ENCODE data around the gene DNAAF5.

The DNAAF5 gene

DNA sequence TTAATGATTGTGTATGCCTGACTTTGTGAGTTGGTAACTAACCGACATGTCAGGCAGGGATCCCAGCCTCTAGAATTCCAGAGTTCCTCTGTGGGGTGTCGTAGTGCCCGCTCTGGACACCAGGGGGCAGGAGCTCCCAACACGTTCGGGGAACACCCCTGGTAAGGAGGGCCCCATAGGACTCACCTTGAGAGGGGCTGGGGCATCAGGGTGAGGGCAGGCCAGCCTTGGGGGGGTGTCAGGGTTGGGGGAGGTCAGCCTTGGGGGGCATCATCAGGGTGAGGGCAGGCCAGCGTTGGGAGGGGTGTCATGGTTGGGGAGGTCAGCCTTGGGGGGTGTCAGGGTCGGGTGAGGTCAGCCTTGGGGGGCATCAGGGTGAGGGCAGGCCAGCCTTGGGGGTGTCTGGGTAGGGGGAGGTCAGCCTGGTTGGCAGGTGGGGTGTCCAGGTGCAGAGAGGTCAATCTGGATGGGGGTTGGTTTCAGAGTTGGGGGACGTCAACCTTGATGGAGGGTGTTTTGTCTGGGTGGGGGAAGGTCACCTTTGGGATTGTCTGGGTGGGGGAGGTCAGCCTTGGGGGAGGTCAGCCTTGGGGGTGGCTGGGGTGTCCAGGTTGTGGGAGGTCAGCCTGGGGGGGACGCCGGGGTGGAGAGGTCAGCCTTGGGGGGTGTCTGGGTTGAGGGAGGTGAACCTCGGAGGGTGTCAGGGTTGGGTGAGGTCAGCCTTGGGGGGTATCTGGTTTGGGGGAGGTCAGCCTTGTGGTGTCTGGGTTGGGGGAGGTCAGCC lies 60.2 kb downstream of the DNAAF5 start:
- Histone ChIP-seq H3K36me3 (ENCODE audit: control insufficient read depth, insufficient read depth, low read length) (peaks cover 4% of the 10 kb centered on the region), H2BK15ac (replicated peaks; ENCODE audit: low read depth) (no peak overlapping the region), H3K56ac (ENCODE audit: low read length) (no peak overlapping the region), H3K4me1 (ENCODE audit: control insufficient read depth, low read depth, low read length) (no peaks in the 10 kb centered on the region), H2BK120ac (ENCODE audit: low read depth, low read length) (no peak overlapping the region), H2BK5ac (ENCODE audit: low read length) (no peak overlapping the region), H3K9ac (ENCODE audit: low read length) (no peak overlapping the region), H4K8ac (ENCODE audit: low read depth, low read length) (no peak overlapping the region), H3K27ac (ENCODE audit: low read depth, low read length) (no peak overlapping the region), H3K4me2 (ENCODE audit: low read length) (no peak overlapping the region), H3K79me2 (ENCODE audit: control insufficient read depth, insufficient read depth, low read length) (no peaks in the 10 kb centered on the region), H3K23ac (ENCODE audit: low read length) (no peak overlapping the region), H3K18ac (ENCODE audit: low read length) (no peak overlapping the region), H3K4me3 (ENCODE audit: low read length) (no peak overlapping the region), H4K5ac (ENCODE audit: low read length) (no peak overlapping the region), H3K79me1 (ENCODE audit: low read length) (no peaks in the 10 kb centered on the region), H3K4ac (ENCODE audit: low read depth, low read length) (no peak overlapping the region), H2AK5ac (ENCODE audit: low read length) (no peak overlapping the region), H3K27me3 (ENCODE audit: insufficient read depth, low read length, poor library complexity) (no peaks in the 10 kb centered on the region)
- WGBS (ENCODE audit: extremely low coverage, insufficient coverage, low lambda C conversion rate), result no CpG with 5 or more reads among the region's 11 CpGs
- DNase-seq, result peak; percentile 56

DNA sequence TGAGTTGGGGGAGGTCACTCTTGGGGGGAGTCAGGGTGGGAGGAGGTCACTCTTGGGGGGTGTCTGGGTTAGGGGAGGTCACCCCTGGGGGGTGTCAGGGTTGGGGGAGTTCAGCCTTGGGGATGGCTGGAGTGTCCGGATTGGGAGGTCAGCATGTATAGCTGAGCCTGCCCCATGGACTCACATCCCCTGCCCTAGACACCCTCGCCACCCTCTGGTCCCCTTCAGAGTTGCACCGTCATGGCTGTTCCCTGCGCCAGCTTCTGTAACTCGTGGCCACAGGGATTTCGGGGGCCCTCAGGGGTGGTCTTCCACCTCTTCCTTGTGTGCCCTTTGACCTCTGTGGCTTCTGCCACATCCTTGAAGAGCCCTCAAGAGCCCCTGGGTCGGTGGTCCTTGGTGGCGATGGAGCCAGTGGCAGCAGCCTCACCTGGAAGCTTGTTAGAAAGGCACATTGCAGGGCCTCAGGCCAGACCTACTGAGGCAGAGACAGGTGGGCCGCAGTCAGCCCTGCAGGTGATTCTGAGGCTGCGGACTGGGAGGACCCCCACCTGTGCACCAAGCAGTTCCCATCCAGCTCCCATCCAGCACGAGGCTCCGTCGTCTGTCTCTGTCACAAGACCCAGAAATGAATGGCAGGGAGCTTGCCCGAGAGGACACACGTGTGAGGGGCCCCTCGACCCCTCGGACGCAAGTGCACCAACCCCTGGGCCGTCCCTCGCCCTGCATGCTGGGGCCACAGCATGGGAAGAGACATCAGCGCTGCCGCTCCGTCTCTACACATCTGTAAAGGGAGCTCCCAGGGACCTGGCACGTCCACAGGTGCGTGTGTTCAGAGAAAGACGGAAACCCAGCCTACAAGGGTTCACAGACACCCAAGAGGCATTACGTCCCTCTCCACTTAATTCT lies 61.1 kb downstream of the DNAAF5 start:
- Histone ChIP-seq H3K27ac (ENCODE audit: low read depth, low read length) (no peak overlapping the region), H3K23ac (ENCODE audit: low read length) (no peak overlapping the region), H4K8ac (ENCODE audit: low read depth, low read length) (no peak overlapping the region), H4K5ac (ENCODE audit: low read length) (no peak overlapping the region), H2BK5ac (ENCODE audit: low read length) (no peak overlapping the region), H3K79me1 (ENCODE audit: low read length) (no peaks in the 10 kb centered on the region), H2BK120ac (ENCODE audit: low read depth, low read length) (no peak overlapping the region), H3K36me3 (ENCODE audit: control insufficient read depth, insufficient read depth, low read length) (peaks cover 4% of the 10 kb centered on the region), H3K18ac (ENCODE audit: low read length) (no peak overlapping the region), H2AK5ac (ENCODE audit: low read length) (no peak overlapping the region), H3K4ac (ENCODE audit: low read depth, low read length) (no peak overlapping the region), H2BK15ac (replicated peaks; ENCODE audit: low read depth) (no peak overlapping the region), H3K4me1 (ENCODE audit: control insufficient read depth, low read depth, low read length) (no peaks in the 10 kb centered on the region), H3K4me3 (ENCODE audit: low read length) (no peak overlapping the region), H3K9ac (ENCODE audit: low read length) (no peak overlapping the region), H3K27me3 (ENCODE audit: insufficient read depth, low read length, poor library complexity) (no peaks in the 10 kb centered on the region), H3K56ac (ENCODE audit: low read length) (no peak overlapping the region), H3K4me2 (ENCODE audit: low read length) (no peak overlapping the region), H3K79me2 (ENCODE audit: control insufficient read depth, insufficient read depth, low read length) (no peaks in the 10 kb centered on the region)
- no CpG with 5 or more reads among the region's 27 CpGs for WGBS (ENCODE audit: extremely low coverage, insufficient coverage, low lambda C conversion rate)
- no peak for DNase-seq

DNA sequence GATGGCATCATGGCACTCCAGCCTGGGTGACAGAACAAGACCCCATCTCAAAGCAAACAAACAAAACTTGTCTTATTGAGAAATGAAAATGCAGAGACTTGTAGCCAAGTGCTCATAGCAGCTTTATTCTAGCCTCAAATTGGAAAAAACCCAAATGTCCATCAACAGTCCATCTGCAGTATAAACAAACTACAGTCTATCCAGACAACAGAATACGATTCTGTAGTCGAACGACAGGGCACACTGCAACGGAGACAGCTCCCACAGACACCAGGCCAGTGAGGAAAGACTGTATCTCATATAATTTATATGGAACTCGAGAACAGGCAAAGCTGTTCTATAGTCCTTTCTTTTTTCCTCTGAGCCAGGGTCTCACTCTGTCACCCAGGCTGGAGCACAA lies 65.0 kb downstream of the DNAAF5 start:
- Histone ChIP-seq H3K23ac (ENCODE audit: low read length) (no peak overlapping the region), H3K18ac (ENCODE audit: low read length) (no peak overlapping the region), H3K56ac (ENCODE audit: low read length) (no peak overlapping the region), H3K79me1 (ENCODE audit: low read length) (no peaks in the 10 kb centered on the region), H2BK120ac (ENCODE audit: low read depth, low read length) (no peak overlapping the region), H3K27me3 (ENCODE audit: insufficient read depth, low read length, poor library complexity) (no peaks in the 10 kb centered on the region), H3K27ac (ENCODE audit: low read depth, low read length) (no peak overlapping the region), H3K4me3 (ENCODE audit: low read length) (no peak overlapping the region), H3K79me2 (ENCODE audit: control insufficient read depth, insufficient read depth, low read length) (no peaks in the 10 kb centered on the region), H3K4me2 (ENCODE audit: low read length) (no peak overlapping the region), H4K5ac (ENCODE audit: low read length) (no peak overlapping the region), H3K4ac (ENCODE audit: low read depth, low read length) (no peak overlapping the region), H2BK15ac (replicated peaks; ENCODE audit: low read depth) (no peak overlapping the region), H2AK5ac (ENCODE audit: low read length) (no peak overlapping the region), H3K4me1 (ENCODE audit: control insufficient read depth, low read depth, low read length) (no peaks in the 10 kb centered on the region), H3K9ac (ENCODE audit: low read length) (no peak overlapping the region), H3K36me3 (ENCODE audit: control insufficient read depth, insufficient read depth, low read length) (peaks cover 1% of the 10 kb centered on the region), H4K8ac (ENCODE audit: low read depth, low read length) (no peak overlapping the region), H2BK5ac (ENCODE audit: low read length) (no peak overlapping the region)
- no CpG with 5 or more reads among the region's 5 CpGs for WGBS (ENCODE audit: extremely low coverage, insufficient coverage, low lambda C conversion rate)
- no peak for DNase-seq

DNA sequence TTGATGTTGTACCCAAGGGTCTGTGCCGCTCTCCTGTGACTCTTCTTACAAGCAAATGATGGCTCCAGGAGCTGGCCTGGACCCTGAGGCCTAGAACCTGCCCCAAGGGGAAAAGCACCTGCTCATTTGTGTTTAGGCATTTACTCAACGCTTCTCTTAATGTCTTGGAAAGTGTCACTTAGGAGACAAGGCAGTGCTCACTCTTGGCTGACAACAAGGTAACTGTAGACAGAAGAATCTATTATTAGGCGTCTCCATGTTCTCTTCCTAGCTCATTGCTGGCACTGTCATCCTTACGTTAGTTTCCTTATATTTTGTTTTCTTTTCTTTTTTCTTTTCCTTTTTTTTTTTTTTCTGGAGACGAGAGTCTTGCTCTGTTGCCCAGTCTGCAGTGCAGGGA lies 67.7 kb downstream of the DNAAF5 start:
- H3K18ac ChIP-seq (ENCODE audit: low read length), result no peak overlapping the region

DNA sequence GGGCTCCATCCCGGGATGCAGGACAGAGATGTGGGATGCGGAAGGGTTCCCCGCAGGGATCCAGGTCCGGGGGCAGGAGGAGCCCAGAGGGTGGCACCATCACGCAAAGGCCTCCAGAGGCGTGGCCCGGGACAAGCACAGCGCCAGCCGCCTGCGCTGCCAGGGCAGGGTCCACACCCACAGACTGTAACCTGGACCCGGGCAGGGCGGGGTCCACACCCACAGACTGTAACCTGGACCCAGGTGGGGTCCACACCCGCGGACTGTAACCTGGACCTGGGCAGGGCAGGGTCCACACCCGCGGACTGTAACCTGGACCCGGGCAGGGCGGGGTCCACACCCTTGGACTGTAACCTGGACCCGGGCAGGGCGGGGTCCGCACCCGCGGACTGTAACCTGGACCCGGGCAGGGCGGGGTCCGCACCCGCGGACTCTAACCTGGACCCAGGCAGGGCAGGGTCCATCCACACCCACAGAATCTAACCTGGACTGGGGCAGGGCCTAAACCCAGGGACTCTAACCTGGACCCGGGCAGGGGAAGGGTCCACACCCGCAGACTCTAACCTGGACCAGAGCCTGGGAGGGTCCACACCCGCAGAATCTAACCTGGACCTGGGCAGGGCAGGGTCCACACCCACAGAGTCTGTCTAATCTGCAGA lies 68.3 kb downstream of the DNAAF5 start:
- Histone ChIP-seq H2BK120ac (ENCODE audit: low read depth, low read length) (no peak overlapping the region), H3K4ac (ENCODE audit: low read depth, low read length) (no peak overlapping the region), H3K9ac (ENCODE audit: low read length) (no peak overlapping the region), H3K27ac (ENCODE audit: low read depth, low read length) (no peak overlapping the region), H3K36me3 (ENCODE audit: control insufficient read depth, insufficient read depth, low read length) (peaks cover 1% of the 10 kb centered on the region), H4K5ac (ENCODE audit: low read length) (no peak overlapping the region), H2BK5ac (ENCODE audit: low read length) (no peak overlapping the region), H2AK5ac (ENCODE audit: low read length) (no peak overlapping the region), H2BK15ac (replicated peaks; ENCODE audit: low read depth) (no peak overlapping the region), H3K27me3 (ENCODE audit: insufficient read depth, low read length, poor library complexity) (no peaks in the 10 kb centered on the region), H3K23ac (ENCODE audit: low read length) (no peak overlapping the region), H3K79me1 (ENCODE audit: low read length) (no peaks in the 10 kb centered on the region), H3K4me2 (ENCODE audit: low read length) (no peak overlapping the region), H4K8ac (ENCODE audit: low read depth, low read length) (no peak overlapping the region), H3K79me2 (ENCODE audit: control insufficient read depth, insufficient read depth, low read length) (no peaks in the 10 kb centered on the region), H3K4me3 (ENCODE audit: low read length) (no peak overlapping the region), H3K4me1 (ENCODE audit: control insufficient read depth, low read depth, low read length) (no peaks in the 10 kb centered on the region), H3K18ac (ENCODE audit: low read length) (no peak overlapping the region), H3K56ac (ENCODE audit: low read length) (no peak overlapping the region)
- no peak for DNase-seq
- no CpG with 5 or more reads among the region's 31 CpGs for WGBS (ENCODE audit: extremely low coverage, insufficient coverage, low lambda C conversion rate)

More for the DNA sequence above, 67.7 kb downstream of the DNAAF5 start:
- Histone ChIP-seq H2BK5ac (ENCODE audit: low read length) (no peak overlapping the region), H3K4me2 (ENCODE audit: low read length) (no peak overlapping the region), H3K79me1 (ENCODE audit: low read length) (no peaks in the 10 kb centered on the region), H2BK120ac (ENCODE audit: low read depth, low read length) (no peak overlapping the region), H4K5ac (ENCODE audit: low read length) (no peak overlapping the region), H2BK15ac (replicated peaks; ENCODE audit: low read depth) (no peak overlapping the region), H3K9ac (ENCODE audit: low read length) (no peak overlapping the region), H3K4me1 (ENCODE audit: control insufficient read depth, low read depth, low read length) (no peaks in the 10 kb centered on the region), H4K8ac (ENCODE audit: low read depth, low read length) (no peak overlapping the region), H3K27me3 (ENCODE audit: insufficient read depth, low read length, poor library complexity) (no peaks in the 10 kb centered on the region), H3K79me2 (ENCODE audit: control insufficient read depth, insufficient read depth, low read length) (no peaks in the 10 kb centered on the region), H3K23ac (ENCODE audit: low read length) (no peak overlapping the region), H3K36me3 (ENCODE audit: control insufficient read depth, insufficient read depth, low read length) (peaks cover 1% of the 10 kb centered on the region), H3K4me3 (ENCODE audit: low read length) (no peak overlapping the region), H3K56ac (ENCODE audit: low read length) (no peak overlapping the region), H2AK5ac (ENCODE audit: low read length) (no peak overlapping the region), H3K4ac (ENCODE audit: low read depth, low read length) (no peak overlapping the region), H3K27ac (ENCODE audit: low read depth, low read length) (no peak overlapping the region)
- WGBS (ENCODE audit: extremely low coverage, insufficient coverage, low lambda C conversion rate), result no CpG with 5 or more reads among the region's 5 CpGs
- no peak for DNase-seq

All from mesendoderm (in vitro differentiated cells).